ENCODE measurements around the gene ABCA12.

ABCA12 gene

DNA sequence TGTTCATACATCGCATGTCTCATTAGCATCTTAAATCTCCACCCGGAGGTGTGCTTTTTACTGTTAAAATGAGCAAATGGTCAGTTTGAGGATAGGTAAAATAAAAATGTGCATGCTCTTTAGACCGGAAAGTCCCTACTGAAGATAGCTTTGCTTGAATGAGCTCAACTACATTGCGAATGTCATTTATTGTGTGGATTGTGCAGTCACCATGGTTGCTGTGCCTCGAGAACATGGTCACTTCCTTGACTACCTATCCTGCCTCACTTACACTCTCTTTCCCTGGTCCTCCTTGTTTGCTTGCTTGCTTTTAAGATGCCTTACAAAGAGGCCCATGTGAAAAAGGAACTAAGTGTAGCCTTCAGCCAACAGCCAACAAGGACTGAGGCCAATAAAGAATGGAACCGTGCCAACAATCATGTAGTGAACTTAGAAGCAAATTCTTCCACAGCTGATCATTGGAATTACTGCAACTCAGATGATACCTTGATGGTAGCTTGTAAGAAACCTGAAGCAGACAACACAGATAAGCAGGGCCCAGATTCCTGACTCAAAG is 256.7 kb downstream of the ABCA12 start:
- H3K9me2 ChIP-seq (replicated peaks; ENCODE audit: low read depth, low read length): no peaks in the 10 kb centered on the region
- no peaks in the 10 kb centered on the region for H3K9me3 ChIP-seq (ENCODE audit: insufficient read depth, low read depth, low read length)
- no peaks in the 10 kb centered on the region for H3F3A ChIP-seq (ENCODE audit: low read depth)
- TF ChIP-seq, protein P1, sequence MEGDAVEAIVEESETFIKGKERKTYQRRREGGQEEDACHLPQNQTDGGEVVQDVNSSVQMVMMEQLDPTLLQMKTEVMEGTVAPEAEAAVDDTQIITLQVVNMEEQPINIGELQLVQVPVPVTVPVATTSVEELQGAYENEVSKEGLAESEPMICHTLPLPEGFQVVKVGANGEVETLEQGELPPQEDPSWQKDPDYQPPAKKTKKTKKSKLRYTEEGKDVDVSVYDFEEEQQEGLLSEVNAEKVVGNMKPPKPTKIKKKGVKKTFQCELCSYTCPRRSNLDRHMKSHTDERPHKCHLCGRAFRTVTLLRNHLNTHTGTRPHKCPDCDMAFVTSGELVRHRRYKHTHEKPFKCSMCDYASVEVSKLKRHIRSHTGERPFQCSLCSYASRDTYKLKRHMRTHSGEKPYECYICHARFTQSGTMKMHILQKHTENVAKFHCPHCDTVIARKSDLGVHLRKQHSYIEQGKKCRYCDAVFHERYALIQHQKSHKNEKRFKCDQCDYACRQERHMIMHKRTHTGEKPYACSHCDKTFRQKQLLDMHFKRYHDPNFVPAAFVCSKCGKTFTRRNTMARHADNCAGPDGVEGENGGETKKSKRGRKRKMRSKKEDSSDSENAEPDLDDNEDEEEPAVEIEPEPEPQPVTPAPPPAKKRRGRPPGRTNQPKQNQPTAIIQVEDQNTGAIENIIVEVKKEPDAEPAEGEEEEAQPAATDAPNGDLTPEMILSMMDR (conservative IDR thresholded peaks at IDR 0.05; ENCODE audit: low read length): no peak
- TF ChIP-seq EZH2phosphoT487 (IDR thresholded peaks at IDR 0.05; ENCODE audit: borderline replicate concordance): no peak
- H3K4me3 ChIP-seq (ENCODE audit: low read length, poor library complexity, severe bottlenecking): no peak overlapping the region
- H3K9ac ChIP-seq (ENCODE audit: low read depth, low read length, poor library complexity, severe bottlenecking): no peak overlapping the region
- H3K4me1 ChIP-seq (ENCODE audit: insufficient read depth, low read length, poor library complexity, severe bottlenecking): no peaks in the 10 kb centered on the region
- no peaks in the 10 kb centered on the region for H3K79me2 ChIP-seq (ENCODE audit: insufficient read depth, low read length)
- no peak overlapping the region for H2AFZ ChIP-seq (ENCODE audit: low read length)
- H4K20me1 ChIP-seq (ENCODE audit: insufficient read depth, low read length, poor library complexity, severe bottlenecking): no peaks in the 10 kb centered on the region
- no peaks in the 10 kb centered on the region for H3K36me3 ChIP-seq (ENCODE audit: insufficient read depth, low read length)
- H3K27me3 ChIP-seq (ENCODE audit: insufficient read depth, low read length, poor library complexity, severe bottlenecking): no peaks in the 10 kb centered on the region
- H3K4me2 ChIP-seq (ENCODE audit: low read depth, low read length, poor library complexity, severe bottlenecking): no peak overlapping the region
